Measurements from ENCODE around the gene JADE3. TPM values are rescaled to one million over a fixed set of nuclear protein-coding genes. Genes with fewer than 3 reads are reported as not detected.

The JADE3 gene
- total and polyA plus RNA-seq, 2 experiments from 2014 or later = 4.5 to 15.3 TPM

DNA sequence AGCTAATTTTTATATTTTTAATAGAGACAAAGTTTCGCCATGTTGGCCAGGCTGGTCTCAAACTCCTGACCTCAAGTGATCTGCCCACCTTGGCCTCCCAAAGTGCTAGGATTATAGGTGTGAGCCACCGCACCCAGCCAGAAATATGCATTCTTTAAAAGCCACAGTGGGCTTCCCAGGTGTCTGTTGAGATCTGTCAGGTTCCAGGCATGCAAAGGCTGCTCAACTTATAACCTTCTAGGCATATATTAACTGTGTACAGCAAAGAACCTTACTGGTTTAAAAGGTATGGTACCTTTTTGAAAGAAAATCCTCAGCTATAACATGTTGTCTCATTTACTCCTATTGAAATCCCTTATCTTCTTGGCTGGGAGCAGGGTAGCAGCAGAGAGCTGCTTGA is 42.5 kb downstream of the JADE3 start:
- H3K4me2 ChIP-seq = no peak overlapping the region
- H3K9me3 Mint-ChIP-seq = no peaks in the 10 kb centered on the region; the same call in 2 of the 3 replicates
- H3K9me2 ChIP-seq (ENCODE audit: insufficient read depth) = no peaks in the 10 kb centered on the region
- no peaks in the 10 kb centered on the region for H3K36me3 Mint-ChIP-seq (ENCODE audit: low read depth)
- H3K79me2 ChIP-seq (replicated peaks; ENCODE audit: insufficient read depth) = peaks cover 86% of the 10 kb centered on the region
- no peak overlapping the region for H3K27ac Mint-ChIP-seq
- H3K27me3 ChIP-seq (ENCODE audit: insufficient read depth) = no peaks in the 10 kb centered on the region
- H3K27ac ChIP-seq (ENCODE audit: low read depth) = no peak overlapping the region
- H3K4me1 ChIP-seq (ENCODE audit: insufficient read depth) = peaks cover 26% of the 10 kb centered on the region
- H3K4me3 ChIP-seq = no peak overlapping the region
- TF ChIP-seq JUNB (IDR thresholded peaks at IDR 0.05; ENCODE audit: unreplicated experiment) (no peak), STAT1 (IDR thresholded peaks at IDR 0.05; ENCODE audit: unreplicated experiment) (no peak), ZNF114 (CRISPR knock-in tag; IDR thresholded peaks at IDR 0.05) (no peak), ZNF331 (CRISPR knock-in tag; IDR thresholded peaks at IDR 0.05; ENCODE audit: low read depth) (no peak), EZH2phosphoT487 (IDR thresholded peaks at IDR 0.05; ENCODE audit: unreplicated experiment) (no peak), POLR2AphosphoS5 (IDR thresholded peaks at IDR 0.05; ENCODE audit: low read depth) (no peak), EZH2 (IDR thresholded peaks at IDR 0.05; ENCODE audit: low read depth, unreplicated experiment) (no peak), CREB1 (CRISPR knock-in tag; IDR thresholded peaks at IDR 0.05; ENCODE audit: low read depth) (no peak), NANOG (IDR thresholded peaks at IDR 0.05; ENCODE audit: borderline replicate concordance) (no peak)
- TF ChIP-seq, protein P1, sequence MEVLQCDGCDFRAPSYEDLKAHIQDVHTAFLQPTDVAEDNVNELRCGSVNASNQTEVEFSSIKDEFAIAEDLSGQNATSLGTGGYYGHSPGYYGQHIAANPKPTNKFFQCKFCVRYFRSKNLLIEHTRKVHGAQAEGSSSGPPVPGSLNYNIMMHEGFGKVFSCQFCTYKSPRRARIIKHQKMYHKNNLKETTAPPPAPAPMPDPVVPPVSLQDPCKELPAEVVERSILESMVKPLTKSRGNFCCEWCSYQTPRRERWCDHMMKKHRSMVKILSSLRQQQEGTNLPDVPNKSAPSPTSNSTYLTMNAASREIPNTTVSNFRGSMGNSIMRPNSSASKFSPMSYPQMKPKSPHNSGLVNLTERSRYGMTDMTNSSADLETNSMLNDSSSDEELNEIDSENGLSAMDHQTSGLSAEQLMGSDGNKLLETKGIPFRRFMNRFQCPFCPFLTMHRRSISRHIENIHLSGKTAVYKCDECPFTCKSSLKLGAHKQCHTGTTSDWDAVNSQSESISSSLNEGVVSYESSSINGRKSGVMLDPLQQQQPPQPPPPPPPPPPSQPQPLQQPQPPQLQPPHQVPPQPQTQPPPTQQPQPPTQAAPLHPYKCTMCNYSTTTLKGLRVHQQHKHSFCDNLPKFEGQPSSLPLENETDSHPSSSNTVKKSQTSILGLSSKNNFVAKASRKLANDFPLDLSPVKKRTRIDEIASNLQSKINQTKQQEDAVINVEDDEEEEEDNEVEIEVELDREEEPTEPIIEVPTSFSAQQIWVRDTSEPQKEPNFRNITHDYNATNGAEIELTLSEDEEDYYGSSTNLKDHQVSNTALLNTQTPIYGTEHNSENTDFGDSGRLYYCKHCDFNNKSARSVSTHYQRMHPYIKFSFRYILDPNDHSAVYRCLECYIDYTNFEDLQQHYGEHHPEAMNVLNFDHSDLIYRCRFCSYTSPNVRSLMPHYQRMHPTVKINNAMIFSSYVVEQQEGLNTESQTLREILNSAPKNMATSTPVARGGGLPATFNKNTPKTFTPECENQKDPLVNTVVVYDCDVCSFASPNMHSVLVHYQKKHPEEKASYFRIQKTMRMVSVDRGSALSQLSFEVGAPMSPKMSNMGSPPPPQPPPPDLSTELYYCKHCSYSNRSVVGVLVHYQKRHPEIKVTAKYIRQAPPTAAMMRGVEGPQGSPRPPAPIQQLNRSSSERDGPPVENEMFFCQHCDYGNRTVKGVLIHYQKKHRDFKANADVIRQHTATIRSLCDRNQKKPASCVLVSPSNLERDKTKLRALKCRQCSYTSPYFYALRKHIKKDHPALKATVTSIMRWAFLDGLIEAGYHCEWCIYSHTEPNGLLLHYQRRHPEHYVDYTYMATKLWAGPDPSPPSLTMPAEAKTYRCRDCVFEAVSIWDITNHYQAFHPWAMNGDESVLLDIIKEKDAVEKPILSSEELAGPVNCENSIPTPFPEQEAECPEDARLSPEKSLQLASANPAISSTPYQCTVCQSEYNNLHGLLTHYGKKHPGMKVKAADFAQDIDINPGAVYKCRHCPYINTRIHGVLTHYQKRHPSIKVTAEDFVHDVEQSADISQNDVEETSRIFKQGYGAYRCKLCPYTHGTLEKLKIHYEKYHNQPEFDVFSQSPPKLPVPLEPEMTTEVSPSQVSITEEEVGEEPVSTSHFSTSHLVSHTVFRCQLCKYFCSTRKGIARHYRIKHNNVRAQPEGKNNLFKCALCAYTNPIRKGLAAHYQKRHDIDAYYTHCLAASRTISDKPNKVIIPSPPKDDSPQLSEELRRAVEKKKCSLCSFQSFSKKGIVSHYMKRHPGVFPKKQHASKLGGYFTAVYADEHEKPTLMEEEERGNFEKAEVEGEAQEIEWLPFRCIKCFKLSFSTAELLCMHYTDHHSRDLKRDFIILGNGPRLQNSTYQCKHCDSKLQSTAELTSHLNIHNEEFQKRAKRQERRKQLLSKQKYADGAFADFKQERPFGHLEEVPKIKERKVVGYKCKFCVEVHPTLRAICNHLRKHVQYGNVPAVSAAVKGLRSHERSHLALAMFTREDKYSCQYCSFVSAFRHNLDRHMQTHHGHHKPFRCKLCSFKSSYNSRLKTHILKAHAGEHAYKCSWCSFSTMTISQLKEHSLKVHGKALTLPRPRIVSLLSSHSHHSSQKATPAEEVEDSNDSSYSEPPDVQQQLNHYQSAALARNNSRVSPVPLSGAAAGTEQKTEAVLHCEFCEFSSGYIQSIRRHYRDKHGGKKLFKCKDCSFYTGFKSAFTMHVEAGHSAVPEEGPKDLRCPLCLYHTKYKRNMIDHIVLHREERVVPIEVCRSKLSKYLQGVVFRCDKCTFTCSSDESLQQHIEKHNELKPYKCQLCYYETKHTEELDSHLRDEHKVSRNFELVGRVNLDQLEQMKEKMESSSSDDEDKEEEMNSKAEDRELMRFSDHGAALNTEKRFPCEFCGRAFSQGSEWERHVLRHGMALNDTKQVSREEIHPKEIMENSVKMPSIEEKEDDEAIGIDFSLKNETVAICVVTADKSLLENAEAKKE (CRISPR knock-in tag; IDR thresholded peaks at IDR 0.05) = no peak
- TF ChIP-seq, protein P2, sequence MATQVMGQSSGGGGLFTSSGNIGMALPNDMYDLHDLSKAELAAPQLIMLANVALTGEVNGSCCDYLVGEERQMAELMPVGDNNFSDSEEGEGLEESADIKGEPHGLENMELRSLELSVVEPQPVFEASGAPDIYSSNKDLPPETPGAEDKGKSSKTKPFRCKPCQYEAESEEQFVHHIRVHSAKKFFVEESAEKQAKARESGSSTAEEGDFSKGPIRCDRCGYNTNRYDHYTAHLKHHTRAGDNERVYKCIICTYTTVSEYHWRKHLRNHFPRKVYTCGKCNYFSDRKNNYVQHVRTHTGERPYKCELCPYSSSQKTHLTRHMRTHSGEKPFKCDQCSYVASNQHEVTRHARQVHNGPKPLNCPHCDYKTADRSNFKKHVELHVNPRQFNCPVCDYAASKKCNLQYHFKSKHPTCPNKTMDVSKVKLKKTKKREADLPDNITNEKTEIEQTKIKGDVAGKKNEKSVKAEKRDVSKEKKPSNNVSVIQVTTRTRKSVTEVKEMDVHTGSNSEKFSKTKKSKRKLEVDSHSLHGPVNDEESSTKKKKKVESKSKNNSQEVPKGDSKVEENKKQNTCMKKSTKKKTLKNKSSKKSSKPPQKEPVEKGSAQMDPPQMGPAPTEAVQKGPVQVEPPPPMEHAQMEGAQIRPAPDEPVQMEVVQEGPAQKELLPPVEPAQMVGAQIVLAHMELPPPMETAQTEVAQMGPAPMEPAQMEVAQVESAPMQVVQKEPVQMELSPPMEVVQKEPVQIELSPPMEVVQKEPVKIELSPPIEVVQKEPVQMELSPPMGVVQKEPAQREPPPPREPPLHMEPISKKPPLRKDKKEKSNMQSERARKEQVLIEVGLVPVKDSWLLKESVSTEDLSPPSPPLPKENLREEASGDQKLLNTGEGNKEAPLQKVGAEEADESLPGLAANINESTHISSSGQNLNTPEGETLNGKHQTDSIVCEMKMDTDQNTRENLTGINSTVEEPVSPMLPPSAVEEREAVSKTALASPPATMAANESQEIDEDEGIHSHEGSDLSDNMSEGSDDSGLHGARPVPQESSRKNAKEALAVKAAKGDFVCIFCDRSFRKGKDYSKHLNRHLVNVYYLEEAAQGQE (IDR thresholded peaks at IDR 0.05; ENCODE audit: unreplicated experiment) = no peak
- TF ChIP-seq, protein P3, sequence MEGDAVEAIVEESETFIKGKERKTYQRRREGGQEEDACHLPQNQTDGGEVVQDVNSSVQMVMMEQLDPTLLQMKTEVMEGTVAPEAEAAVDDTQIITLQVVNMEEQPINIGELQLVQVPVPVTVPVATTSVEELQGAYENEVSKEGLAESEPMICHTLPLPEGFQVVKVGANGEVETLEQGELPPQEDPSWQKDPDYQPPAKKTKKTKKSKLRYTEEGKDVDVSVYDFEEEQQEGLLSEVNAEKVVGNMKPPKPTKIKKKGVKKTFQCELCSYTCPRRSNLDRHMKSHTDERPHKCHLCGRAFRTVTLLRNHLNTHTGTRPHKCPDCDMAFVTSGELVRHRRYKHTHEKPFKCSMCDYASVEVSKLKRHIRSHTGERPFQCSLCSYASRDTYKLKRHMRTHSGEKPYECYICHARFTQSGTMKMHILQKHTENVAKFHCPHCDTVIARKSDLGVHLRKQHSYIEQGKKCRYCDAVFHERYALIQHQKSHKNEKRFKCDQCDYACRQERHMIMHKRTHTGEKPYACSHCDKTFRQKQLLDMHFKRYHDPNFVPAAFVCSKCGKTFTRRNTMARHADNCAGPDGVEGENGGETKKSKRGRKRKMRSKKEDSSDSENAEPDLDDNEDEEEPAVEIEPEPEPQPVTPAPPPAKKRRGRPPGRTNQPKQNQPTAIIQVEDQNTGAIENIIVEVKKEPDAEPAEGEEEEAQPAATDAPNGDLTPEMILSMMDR (conservative IDR thresholded peaks at IDR 0.05; ENCODE audit: low read depth in 2 of 2) = no peak
- TF ChIP-seq, protein P4, sequence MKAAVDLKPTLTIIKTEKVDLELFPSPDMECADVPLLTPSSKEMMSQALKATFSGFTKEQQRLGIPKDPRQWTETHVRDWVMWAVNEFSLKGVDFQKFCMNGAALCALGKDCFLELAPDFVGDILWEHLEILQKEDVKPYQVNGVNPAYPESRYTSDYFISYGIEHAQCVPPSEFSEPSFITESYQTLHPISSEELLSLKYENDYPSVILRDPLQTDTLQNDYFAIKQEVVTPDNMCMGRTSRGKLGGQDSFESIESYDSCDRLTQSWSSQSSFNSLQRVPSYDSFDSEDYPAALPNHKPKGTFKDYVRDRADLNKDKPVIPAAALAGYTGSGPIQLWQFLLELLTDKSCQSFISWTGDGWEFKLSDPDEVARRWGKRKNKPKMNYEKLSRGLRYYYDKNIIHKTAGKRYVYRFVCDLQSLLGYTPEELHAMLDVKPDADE (IDR thresholded peaks at IDR 0.05) = no peak
- no peaks in the 10 kb centered on the region for H3K27me3 Mint-ChIP-seq (ENCODE audit: insufficient read depth, low read depth, poor library complexity)
- no peaks in the 10 kb centered on the region for H3F3A ChIP-seq (replicated peaks; ENCODE audit: low read depth)
- no peak overlapping the region for H2AFZ ChIP-seq
- H4K20me1 ChIP-seq (replicated peaks; ENCODE audit: insufficient read depth) = no peaks in the 10 kb centered on the region
- peaks cover 35% of the 10 kb centered on the region for H3K4me1 Mint-ChIP-seq
- H3K36me3 ChIP-seq (ENCODE audit: insufficient read depth) = no peaks in the 10 kb centered on the region
- ATAC-seq (no peak), DNase-seq (ENCODE audit: low spot score) (no peak)
- no peak overlapping the region for H3K4me3 Mint-ChIP-seq

All from GM23338 (cell line).